Measurements from ENCODE around the gene FARP2.

The FARP2 gene

GRCh38 chr2:241460631-241461030 is 104.5 kb downstream of the FARP2 start:
- no peak for DNase-seq (ENCODE audit: low spot score)

- no peak for DNase-seq (ENCODE audit: low spot score)
Measured at GRCh38 chr2:241461693-241462677, 105.9 kb downstream of the FARP2 start.

- no peak for DNase-seq (ENCODE audit: low spot score)
Measured at GRCh38 chr2:241463276-241464135, 107.4 kb downstream of the FARP2 start.

GRCh38 chr2:241465543-241465942 is 109.5 kb downstream of the FARP2 start:
- DNase-seq (ENCODE audit: low spot score): no peak

GRCh38 chr2:241466230-241466629 is 110.1 kb downstream of the FARP2 start:
- no peak for DNase-seq (ENCODE audit: low spot score)

- no peak for DNase-seq (ENCODE audit: low spot score)
Measured at GRCh38 chr2:241467777-241468475, 111.8 kb downstream of the FARP2 start.

- DNase-seq (ENCODE audit: low spot score): no peak
Measured at GRCh38 chr2:241468476-241468781, 112.3 kb downstream of the FARP2 start.

GRCh38 chr2:241469746-241470145 is 113.7 kb downstream of the FARP2 start:
- DNase-seq (ENCODE audit: low spot score): no peak

GRCh38 chr2:241473399-241473798 is 117.3 kb downstream of the FARP2 start:
- no peak for DNase-seq (ENCODE audit: low spot score)

GRCh38 chr2:241475267-241475666 is 119.2 kb downstream of the FARP2 start:
- DNase-seq (ENCODE audit: low spot score): no peak

- DNase-seq (ENCODE audit: low spot score): no peak
Measured at GRCh38 chr2:241478166-241478565, 122.1 kb downstream of the FARP2 start.

- DNase-seq (ENCODE audit: low spot score): no peak
Measured at GRCh38 chr2:241479026-241479898, 123.2 kb downstream of the FARP2 start.

- DNase-seq (ENCODE audit: low spot score): no peak
Measured at GRCh38 chr2:241481687-241482086, 125.6 kb downstream of the FARP2 start.

- no peak for DNase-seq (ENCODE audit: low spot score)
Measured at GRCh38 chr2:241482126-241482955, 126.3 kb downstream of the FARP2 start.

- no peak for DNase-seq (ENCODE audit: low spot score)
Measured at GRCh38 chr2:241483305-241483704, 127.2 kb downstream of the FARP2 start.

- no peak for DNase-seq (ENCODE audit: low spot score)
Measured at GRCh38 chr2:241485172-241485911, 129.3 kb downstream of the FARP2 start.

- no peak for DNase-seq (ENCODE audit: low spot score)
Measured at GRCh38 chr2:241489088-241489487, 133.0 kb downstream of the FARP2 start.

GRCh38 chr2:241489733-241490680 is 133.9 kb downstream of the FARP2 start:
- DNase-seq (ENCODE audit: low spot score): peak; percentile 34
